Measurements from ENCODE around the gene TMTC1.

Gene TMTC1

GRCh38 chr12:29608581-29608980 is 175.2 kb downstream of the TMTC1 start:
- TF ChIP-seq CTCF (IDR thresholded peaks at IDR 0.05; ENCODE audit: borderline replicate concordance, control extremely low read depth, extremely low read depth, insufficient read depth, missing control alignments), result no peak
- DNase-seq (ENCODE audit: low spot score), result no peak
- in situ Hi-C loops (cut with MboI; ENCODE audit: low sequenced_read_pairs, unreplicated experiment), result no loop called here

GRCh38 chr12:29599381-29599780 is 184.4 kb downstream of the TMTC1 start:
- in situ Hi-C loops (cut with MboI; ENCODE audit: low sequenced_read_pairs, unreplicated experiment), result no loop called here
- DNase-seq (ENCODE audit: low spot score), result no peak
- no peak for TF ChIP-seq CTCF (IDR thresholded peaks at IDR 0.05; ENCODE audit: borderline replicate concordance, control extremely low read depth, extremely low read depth, insufficient read depth, missing control alignments)

GRCh38 chr12:29595071-29595755 is 188.5 kb downstream of the TMTC1 start:
- no peak for DNase-seq (ENCODE audit: low spot score)
- TF ChIP-seq CTCF (IDR thresholded peaks at IDR 0.05; ENCODE audit: borderline replicate concordance, control extremely low read depth, extremely low read depth, insufficient read depth, missing control alignments), result no peak
- in situ Hi-C loops (cut with MboI; ENCODE audit: low sequenced_read_pairs, unreplicated experiment), result no loop called here

- TF ChIP-seq CTCF (IDR thresholded peaks at IDR 0.05; ENCODE audit: borderline replicate concordance, control extremely low read depth, extremely low read depth, insufficient read depth, missing control alignments), result no peak
- no peak for DNase-seq (ENCODE audit: low spot score)
- in situ Hi-C loops (cut with MboI; ENCODE audit: low sequenced_read_pairs, unreplicated experiment), result no loop called here
Observed at GRCh38 chr12:29593001-29593400, 190.7 kb downstream of the TMTC1 start.

- DNase-seq (ENCODE audit: low spot score), result no peak
- in situ Hi-C loops (cut with MboI; ENCODE audit: low sequenced_read_pairs, unreplicated experiment), result no loop called here
- TF ChIP-seq CTCF (IDR thresholded peaks at IDR 0.05; ENCODE audit: borderline replicate concordance, control extremely low read depth, extremely low read depth, insufficient read depth, missing control alignments), result no peak
Observed at GRCh38 chr12:29591140-29592020, 192.4 kb downstream of the TMTC1 start.

GRCh38 chr12:29589851-29590250 is 193.9 kb downstream of the TMTC1 start:
- DNase-seq (ENCODE audit: low spot score), result no peak
- in situ Hi-C loops (cut with MboI; ENCODE audit: low sequenced_read_pairs, unreplicated experiment), result no loop called here
- TF ChIP-seq CTCF (IDR thresholded peaks at IDR 0.05; ENCODE audit: borderline replicate concordance, control extremely low read depth, extremely low read depth, insufficient read depth, missing control alignments), result no peak
